ENCODE data around the gene TWSG1. TPM values are rescaled to one million over a fixed set of nuclear protein-coding genes. Genes with fewer than 3 reads are reported as not detected.

TWSG1 gene
- total RNA-seq, 1 donor from 2014 or later = 20.0 TPM

- TF ChIP-seq, protein P1, sequence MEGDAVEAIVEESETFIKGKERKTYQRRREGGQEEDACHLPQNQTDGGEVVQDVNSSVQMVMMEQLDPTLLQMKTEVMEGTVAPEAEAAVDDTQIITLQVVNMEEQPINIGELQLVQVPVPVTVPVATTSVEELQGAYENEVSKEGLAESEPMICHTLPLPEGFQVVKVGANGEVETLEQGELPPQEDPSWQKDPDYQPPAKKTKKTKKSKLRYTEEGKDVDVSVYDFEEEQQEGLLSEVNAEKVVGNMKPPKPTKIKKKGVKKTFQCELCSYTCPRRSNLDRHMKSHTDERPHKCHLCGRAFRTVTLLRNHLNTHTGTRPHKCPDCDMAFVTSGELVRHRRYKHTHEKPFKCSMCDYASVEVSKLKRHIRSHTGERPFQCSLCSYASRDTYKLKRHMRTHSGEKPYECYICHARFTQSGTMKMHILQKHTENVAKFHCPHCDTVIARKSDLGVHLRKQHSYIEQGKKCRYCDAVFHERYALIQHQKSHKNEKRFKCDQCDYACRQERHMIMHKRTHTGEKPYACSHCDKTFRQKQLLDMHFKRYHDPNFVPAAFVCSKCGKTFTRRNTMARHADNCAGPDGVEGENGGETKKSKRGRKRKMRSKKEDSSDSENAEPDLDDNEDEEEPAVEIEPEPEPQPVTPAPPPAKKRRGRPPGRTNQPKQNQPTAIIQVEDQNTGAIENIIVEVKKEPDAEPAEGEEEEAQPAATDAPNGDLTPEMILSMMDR (IDR thresholded peaks at IDR 0.05; ENCODE audit: unreplicated experiment) = no peak
- no peaks in the 10 kb centered on the region for H3K4me1 Mint-ChIP-seq (ENCODE audit: unreplicated experiment)
- no peak overlapping the region for H3K4me3 Mint-ChIP-seq (ENCODE audit: unreplicated experiment)
- no peaks in the 10 kb centered on the region for H3K9me3 Mint-ChIP-seq (ENCODE audit: unreplicated experiment)
- no peak overlapping the region for H3K27ac Mint-ChIP-seq (ENCODE audit: unreplicated experiment)
- H3K36me3 Mint-ChIP-seq (ENCODE audit: low read depth, unreplicated experiment) = no peaks in the 10 kb centered on the region
- H3K27me3 Mint-ChIP-seq (ENCODE audit: unreplicated experiment) = no peaks in the 10 kb centered on the region
- no peak for DNase-seq (ENCODE audit: low spot score)
These were observed 19.7 kb downstream of the TWSG1 start for GRCh38 chr18:9354256-9354655.

DNA sequence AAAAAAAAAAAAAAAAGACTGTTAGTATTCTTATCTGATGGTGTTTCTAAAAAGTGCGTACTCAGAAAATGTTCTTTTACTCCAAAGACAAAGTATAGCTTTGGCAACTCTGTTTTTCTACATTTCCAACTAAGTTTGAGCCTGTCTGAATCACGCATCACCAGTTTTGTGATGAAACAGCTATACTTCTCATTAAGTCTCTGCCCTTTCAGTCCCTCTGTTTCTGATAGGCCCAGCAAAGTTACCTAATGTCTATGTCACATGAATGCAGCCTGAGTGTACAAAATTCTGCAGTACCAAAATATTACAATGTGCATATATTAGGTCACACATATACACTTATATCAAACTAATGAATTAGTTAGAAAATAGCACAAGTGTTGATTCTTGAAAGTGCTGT is 22.4 kb downstream of the TWSG1 start:
- Mint-ChIP-seq H3K4me1 (ENCODE audit: unreplicated experiment) (no peaks in the 10 kb centered on the region), H3K36me3 (ENCODE audit: low read depth, unreplicated experiment) (no peaks in the 10 kb centered on the region), H3K27ac (ENCODE audit: unreplicated experiment) (no peak overlapping the region), H3K9me3 (ENCODE audit: unreplicated experiment) (no peaks in the 10 kb centered on the region), H3K4me3 (ENCODE audit: unreplicated experiment) (no peak overlapping the region), H3K27me3 (ENCODE audit: unreplicated experiment) (no peaks in the 10 kb centered on the region)
- TF ChIP-seq, protein P1 (IDR thresholded peaks at IDR 0.05; ENCODE audit: unreplicated experiment) = no peak
- DNase-seq (ENCODE audit: low spot score) = no peak

DNA sequence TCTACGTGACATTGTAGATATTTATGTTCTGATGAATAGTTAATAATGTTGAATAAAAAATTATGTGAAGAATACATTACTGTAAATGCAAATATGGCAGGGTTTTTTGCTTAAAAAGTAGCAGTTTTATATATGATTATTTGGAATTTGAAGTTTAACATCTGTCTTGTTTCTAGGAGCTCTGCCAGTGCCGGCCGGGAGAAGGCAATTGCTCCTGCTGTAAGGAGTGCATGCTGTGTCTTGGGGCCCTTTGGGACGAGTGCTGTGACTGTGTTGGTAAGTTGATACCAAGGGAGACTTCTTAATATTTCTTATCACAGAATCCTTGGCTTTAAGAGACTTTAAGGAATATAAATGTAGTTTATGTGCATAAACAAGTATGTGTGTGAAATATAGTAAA is 25.2 kb downstream of the TWSG1 start:
- Mint-ChIP-seq H3K27ac (ENCODE audit: unreplicated experiment) (no peak overlapping the region), H3K4me3 (ENCODE audit: unreplicated experiment) (no peak overlapping the region), H3K36me3 (ENCODE audit: low read depth, unreplicated experiment) (no peaks in the 10 kb centered on the region), H3K4me1 (ENCODE audit: unreplicated experiment) (no peaks in the 10 kb centered on the region), H3K9me3 (ENCODE audit: unreplicated experiment) (no peaks in the 10 kb centered on the region), H3K27me3 (ENCODE audit: unreplicated experiment) (no peaks in the 10 kb centered on the region)
- DNase-seq (ENCODE audit: low spot score) = no peak
- TF ChIP-seq, protein P1 (IDR thresholded peaks at IDR 0.05; ENCODE audit: unreplicated experiment) = no peak

DNA sequence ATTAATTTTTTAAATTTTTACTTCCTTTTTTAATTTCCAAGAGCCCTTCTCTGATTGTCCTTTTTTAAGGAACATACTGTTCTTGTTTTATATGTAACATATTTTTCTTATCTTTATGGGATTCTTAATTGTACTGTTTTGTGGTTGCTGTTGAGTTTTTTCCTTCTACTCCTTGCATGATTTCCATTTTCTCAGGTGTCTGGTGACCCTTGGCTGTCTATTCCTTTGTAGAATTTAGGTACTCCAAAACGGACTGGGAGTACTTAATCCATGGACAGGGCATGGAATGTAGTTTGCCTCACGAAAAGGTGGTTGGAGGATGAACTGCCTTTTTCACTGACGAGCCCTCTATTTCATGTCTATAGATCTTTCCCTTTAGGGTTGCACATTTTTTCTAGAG is 26.6 kb downstream of the TWSG1 start:
- Mint-ChIP-seq H3K27me3 (ENCODE audit: unreplicated experiment) (no peaks in the 10 kb centered on the region), H3K4me1 (ENCODE audit: unreplicated experiment) (peaks cover under 1% of the 10 kb centered on the region), H3K9me3 (ENCODE audit: unreplicated experiment) (no peaks in the 10 kb centered on the region), H3K27ac (ENCODE audit: unreplicated experiment) (no peak overlapping the region), H3K36me3 (ENCODE audit: low read depth, unreplicated experiment) (no peaks in the 10 kb centered on the region), H3K4me3 (ENCODE audit: unreplicated experiment) (no peak overlapping the region)
- TF ChIP-seq, protein P1 (IDR thresholded peaks at IDR 0.05; ENCODE audit: unreplicated experiment) = no peak
- no peak for DNase-seq (ENCODE audit: low spot score)

DNA sequence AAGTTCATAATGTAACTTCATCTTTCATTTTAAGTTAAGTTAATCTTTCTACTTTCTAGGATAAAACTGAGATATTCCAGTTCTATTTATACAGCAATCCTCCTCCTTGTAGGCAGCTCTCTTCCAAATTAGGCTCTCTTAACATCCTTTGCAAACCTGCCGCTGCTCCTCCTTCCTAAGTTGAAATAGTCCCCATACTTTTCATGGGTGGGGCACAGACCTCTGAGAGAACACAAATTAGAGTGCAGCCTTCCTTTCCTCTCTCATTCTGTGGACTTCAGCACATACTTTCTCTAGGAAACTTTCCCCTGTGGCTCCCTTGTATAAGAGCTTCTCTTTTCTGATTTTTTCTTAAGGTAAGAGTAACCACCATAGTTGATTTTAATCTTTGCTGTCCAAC is 28.3 kb downstream of the TWSG1 start:
- Mint-ChIP-seq H3K36me3 (ENCODE audit: low read depth, unreplicated experiment) (no peaks in the 10 kb centered on the region), H3K4me1 (ENCODE audit: unreplicated experiment) (peaks cover 4% of the 10 kb centered on the region), H3K27me3 (ENCODE audit: unreplicated experiment) (no peaks in the 10 kb centered on the region), H3K27ac (ENCODE audit: unreplicated experiment) (no peak overlapping the region), H3K9me3 (ENCODE audit: unreplicated experiment) (no peaks in the 10 kb centered on the region), H3K4me3 (ENCODE audit: unreplicated experiment) (no peak overlapping the region)
- TF ChIP-seq, protein P1 (IDR thresholded peaks at IDR 0.05; ENCODE audit: unreplicated experiment) = no peak
- DNase-seq (ENCODE audit: low spot score) = no peak

All from endothelial cell (in vitro differentiated cells).